ENCODE data around the gene CCDC3.

DNA sequence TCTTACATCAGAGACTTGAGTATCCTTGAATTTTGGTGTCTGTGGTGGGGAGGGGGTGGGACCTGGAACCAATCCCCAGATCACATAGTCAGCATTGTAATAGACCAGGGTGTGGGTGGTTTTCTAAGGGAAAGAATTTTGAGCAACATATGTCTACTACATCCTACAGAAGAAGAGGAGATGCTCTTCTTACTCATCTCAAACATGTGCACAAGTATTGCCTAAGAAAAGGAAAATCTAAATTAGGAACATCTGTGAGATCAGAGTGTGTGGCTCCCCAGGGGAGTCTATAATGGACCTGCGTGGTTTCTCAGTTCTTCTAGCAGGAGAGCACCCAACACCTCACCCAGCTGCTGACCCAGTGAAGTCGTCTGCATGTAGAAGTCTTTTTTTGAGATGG is 148.8 kb downstream of the CCDC3 start:
- TF ChIP-seq, protein P1, sequence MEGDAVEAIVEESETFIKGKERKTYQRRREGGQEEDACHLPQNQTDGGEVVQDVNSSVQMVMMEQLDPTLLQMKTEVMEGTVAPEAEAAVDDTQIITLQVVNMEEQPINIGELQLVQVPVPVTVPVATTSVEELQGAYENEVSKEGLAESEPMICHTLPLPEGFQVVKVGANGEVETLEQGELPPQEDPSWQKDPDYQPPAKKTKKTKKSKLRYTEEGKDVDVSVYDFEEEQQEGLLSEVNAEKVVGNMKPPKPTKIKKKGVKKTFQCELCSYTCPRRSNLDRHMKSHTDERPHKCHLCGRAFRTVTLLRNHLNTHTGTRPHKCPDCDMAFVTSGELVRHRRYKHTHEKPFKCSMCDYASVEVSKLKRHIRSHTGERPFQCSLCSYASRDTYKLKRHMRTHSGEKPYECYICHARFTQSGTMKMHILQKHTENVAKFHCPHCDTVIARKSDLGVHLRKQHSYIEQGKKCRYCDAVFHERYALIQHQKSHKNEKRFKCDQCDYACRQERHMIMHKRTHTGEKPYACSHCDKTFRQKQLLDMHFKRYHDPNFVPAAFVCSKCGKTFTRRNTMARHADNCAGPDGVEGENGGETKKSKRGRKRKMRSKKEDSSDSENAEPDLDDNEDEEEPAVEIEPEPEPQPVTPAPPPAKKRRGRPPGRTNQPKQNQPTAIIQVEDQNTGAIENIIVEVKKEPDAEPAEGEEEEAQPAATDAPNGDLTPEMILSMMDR (IDR thresholded peaks at IDR 0.05) = no peak
- TF ChIP-seq ZFX (IDR thresholded peaks at IDR 0.05; ENCODE audit: borderline replicate concordance) = no peak
